Measurements from ENCODE around the gene URI1. TPM values are rescaled to one million over a fixed set of nuclear protein-coding genes. Genes with fewer than 3 reads are reported as not detected.

Gene URI1
- total RNA-seq, 1 experiment from 2014 or later = 71.0 TPM

- no peak for DNase-seq (ENCODE audit: low read depth, low spot score)
- POLR2A ChIA-PET = no interaction called here
- Histone ChIP-seq H3K9me3 (ENCODE audit: control insufficient read depth, insufficient read depth, low read depth, low read length) (no peaks in the 10 kb centered on the region), H3K4me1 (ENCODE audit: control insufficient read depth, insufficient read depth, low read length) (peaks cover 22% of the 10 kb centered on the region; the same call in 1 of the 2 replicates), H3K27ac (ENCODE audit: low read length) (no peak overlapping the region), H3K27me3 (ENCODE audit: control insufficient read depth, insufficient read depth, low read length) (no peaks in the 10 kb centered on the region), H3K4me3 (ENCODE audit: low read depth in 2 of 2, low read length in 2 of 2) (no peak overlapping the region), H3K36me3 (ENCODE audit: control insufficient read depth, insufficient read depth, low read length) (no peaks in the 10 kb centered on the region)
- no TSS peak for BruUV-seq (replicated peaks)
- in situ Hi-C loops (cut with HindIII; ENCODE audit: low pct_unique_long_range_greater_than_20kb, low sequenced_read_pairs) (no loop called here), intact Hi-C loops (cut with micrococcal nuclease; ENCODE audit: unreplicated experiment) (no loop called here)
- no peak for TF ChIP-seq TCF7L2 (IDR thresholded peaks at IDR 0.05; ENCODE audit: low read depth, low read length)
- no peak for TF ChIP-seq REST (IDR thresholded peaks at IDR 0.05; ENCODE audit: insufficient read depth in 1 of 2, low read depth in 2 of 2, low read length in 1 of 2)
- TF ChIP-seq SIN3A (IDR thresholded peaks at IDR 0.05; ENCODE audit: borderline replicate concordance, insufficient read depth, low read depth, low read length) = no peak
- no peak for TF ChIP-seq CTCF (IDR thresholded peaks at IDR 0.05)
- no peak for TF ChIP-seq POLR2AphosphoS5 (IDR thresholded peaks at IDR 0.05; ENCODE audit: low read depth, low read length)
- CTCF ChIA-PET = no interaction called here
- ATAC-seq = no peak
Measured at GRCh38 chr19:29971002-29971401, 29.0 kb downstream of the URI1 start.

- peaks cover 15% of the 10 kb centered on the region; the same call in 1 of the 2 replicates for H3K4me1 ChIP-seq (ENCODE audit: control insufficient read depth, insufficient read depth, low read length)
- intact Hi-C loops (cut with micrococcal nuclease; ENCODE audit: unreplicated experiment) = no loop called here
- TF ChIP-seq POLR2AphosphoS5 (IDR thresholded peaks at IDR 0.05; ENCODE audit: low read depth, low read length) = no peak
- ChIA-PET POLR2A (no interaction called here), CTCF (no interaction called here)
- no peak overlapping the region for H3K27ac ChIP-seq (ENCODE audit: low read length)
- DNase-seq (ENCODE audit: low read depth, low spot score) (no peak), ATAC-seq (no peak)
- BruUV-seq (replicated peaks) = no TSS peak
- H3K27me3 ChIP-seq (ENCODE audit: control insufficient read depth, insufficient read depth, low read length) = no peaks in the 10 kb centered on the region
- H3K4me3 ChIP-seq (ENCODE audit: low read depth in 2 of 2, low read length in 2 of 2) = no peak overlapping the region
- no peaks in the 10 kb centered on the region for H3K9me3 ChIP-seq (ENCODE audit: control insufficient read depth, insufficient read depth, low read depth, low read length)
- in situ Hi-C loops (cut with HindIII; ENCODE audit: low pct_unique_long_range_greater_than_20kb, low sequenced_read_pairs) = no loop called here
- H3K36me3 ChIP-seq (ENCODE audit: control insufficient read depth, insufficient read depth, low read length) = no peaks in the 10 kb centered on the region
Measured at GRCh38 chr19:29971648-29972047, 29.6 kb downstream of the URI1 start.

- ATAC-seq (no peak), DNase-seq (ENCODE audit: low read depth, low spot score) (no peak)
- in situ Hi-C loops (cut with HindIII; ENCODE audit: low pct_unique_long_range_greater_than_20kb, low sequenced_read_pairs) (no loop called here), intact Hi-C loops (cut with micrococcal nuclease; ENCODE audit: unreplicated experiment) (no loop called here)
- ChIA-PET POLR2A (no interaction called here), CTCF (no interaction called here)
- Histone ChIP-seq H3K36me3 (ENCODE audit: control insufficient read depth, insufficient read depth, low read length) (no peaks in the 10 kb centered on the region), H3K4me1 (ENCODE audit: control insufficient read depth, insufficient read depth, low read length) (peaks cover 3% of the 10 kb centered on the region; the same call in 1 of the 2 replicates), H3K27ac (ENCODE audit: low read length) (no peak overlapping the region), H3K9me3 (ENCODE audit: control insufficient read depth, insufficient read depth, low read depth, low read length) (no peaks in the 10 kb centered on the region), H3K27me3 (ENCODE audit: control insufficient read depth, insufficient read depth, low read length) (no peaks in the 10 kb centered on the region), H3K4me3 (ENCODE audit: low read depth in 2 of 2, low read length in 2 of 2) (no peak overlapping the region)
- TF ChIP-seq CTCF (IDR thresholded peaks at IDR 0.05) (no peak), SIN3A (IDR thresholded peaks at IDR 0.05; ENCODE audit: borderline replicate concordance, insufficient read depth, low read depth, low read length) (no peak), REST (IDR thresholded peaks at IDR 0.05; ENCODE audit: insufficient read depth in 1 of 2, low read depth in 2 of 2, low read length in 1 of 2) (no peak), TCF7L2 (IDR thresholded peaks at IDR 0.05; ENCODE audit: low read depth, low read length) (no peak), POLR2AphosphoS5 (IDR thresholded peaks at IDR 0.05; ENCODE audit: low read depth, low read length) (no peak)
- BruUV-seq (replicated peaks) = no TSS peak
Measured at GRCh38 chr19:29974701-29975100, 32.7 kb downstream of the URI1 start.
